ENCODE data around the gene SSU72.
"Not testable (repeated sequence)": the region's sequence is repeated elsewhere in the genome, so short reads cannot be mapped to it uniquely, and the experiment has no call there.

The SSU72 gene

DNA sequence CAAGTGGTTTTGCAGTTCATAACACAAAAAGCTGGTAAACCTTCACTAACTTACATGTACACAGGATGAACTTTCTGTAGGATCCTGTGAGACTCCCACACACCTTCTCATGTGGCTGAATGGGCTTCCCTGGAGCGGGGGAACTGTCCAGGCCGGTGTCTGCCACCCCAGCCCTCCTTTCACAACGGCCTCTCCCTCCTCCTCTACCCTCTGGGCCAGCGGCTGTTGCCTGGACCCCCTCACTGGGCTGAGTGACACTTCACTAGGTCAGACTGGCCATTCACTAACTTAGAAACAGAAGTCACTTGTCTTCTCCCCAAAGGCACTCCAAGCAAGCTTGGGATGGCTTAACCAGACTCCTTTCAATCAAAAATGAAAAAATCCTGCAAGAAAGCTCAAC, 16.1 kb downstream of the SSU72 start:
- DNase-seq (ENCODE audit: low read depth), result no peak

DNA sequence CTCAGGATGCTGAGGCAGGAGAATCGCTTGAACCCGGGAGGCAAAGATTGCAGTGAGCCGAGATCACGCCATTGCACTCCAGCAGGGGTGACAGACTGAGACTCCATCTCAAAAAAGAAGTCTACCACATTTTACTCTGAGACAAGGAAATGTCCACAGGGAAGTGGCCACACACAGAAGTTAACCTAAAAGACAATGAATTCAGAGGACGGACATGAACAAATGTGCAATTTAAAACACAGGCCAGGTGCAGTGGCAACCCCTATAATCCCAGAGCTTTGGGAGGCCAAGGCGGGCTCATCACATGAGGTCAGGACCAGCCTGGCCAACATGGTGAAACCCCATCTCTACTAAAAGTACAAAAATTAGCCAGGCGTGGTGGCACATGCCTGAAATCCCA, 17.0 kb downstream of the SSU72 start:
- DNase-seq (ENCODE audit: low read depth), result not testable (repeated sequence)

DNA sequence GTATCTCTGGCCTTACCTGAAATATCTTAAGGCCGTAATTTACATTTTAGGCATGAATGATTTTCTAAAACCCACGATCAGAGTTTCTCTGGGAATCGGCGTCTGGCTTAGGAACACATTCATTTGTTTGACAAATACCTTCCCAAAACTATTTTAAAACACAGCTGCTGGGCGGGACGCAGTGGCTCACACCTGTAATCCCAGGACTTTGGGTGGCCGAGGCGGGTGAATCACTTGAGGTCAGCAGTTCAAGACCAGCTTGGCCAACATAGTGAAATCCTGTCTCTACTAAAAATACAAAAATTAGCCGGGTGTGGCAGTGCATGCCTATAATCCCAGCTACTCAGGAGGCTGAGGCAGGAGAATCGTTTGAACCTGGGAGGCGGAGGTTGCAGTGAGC, 17.7 kb downstream of the SSU72 start:
- not testable (repeated sequence) for DNase-seq (ENCODE audit: low read depth)

DNA sequence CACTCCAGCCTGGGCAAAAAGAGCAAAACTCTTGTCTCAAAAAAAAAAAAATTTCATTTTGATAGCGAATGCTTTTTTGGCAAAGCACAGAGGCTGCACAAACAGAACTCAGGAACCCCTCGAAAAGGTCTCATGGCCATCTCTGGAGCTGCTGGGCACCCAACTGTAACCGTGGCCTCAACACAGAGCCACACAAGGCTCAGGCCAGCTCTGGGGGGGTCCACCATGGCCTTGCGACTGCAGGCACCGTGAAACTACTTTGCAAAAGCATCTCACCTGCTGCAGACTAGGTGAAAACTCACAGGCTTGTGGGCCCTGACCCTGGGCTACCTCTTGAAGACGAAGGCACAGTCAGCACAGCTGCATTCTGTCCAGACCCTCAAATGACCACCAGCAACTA, 18.2 kb downstream of the SSU72 start:
- DNase-seq (ENCODE audit: low read depth), result no peak

- peak; percentile 36 for DNase-seq (ENCODE audit: low read depth)
Measured at GRCh38 chr1:1554926-1555915, 19.4 kb downstream of the SSU72 start.

DNA sequence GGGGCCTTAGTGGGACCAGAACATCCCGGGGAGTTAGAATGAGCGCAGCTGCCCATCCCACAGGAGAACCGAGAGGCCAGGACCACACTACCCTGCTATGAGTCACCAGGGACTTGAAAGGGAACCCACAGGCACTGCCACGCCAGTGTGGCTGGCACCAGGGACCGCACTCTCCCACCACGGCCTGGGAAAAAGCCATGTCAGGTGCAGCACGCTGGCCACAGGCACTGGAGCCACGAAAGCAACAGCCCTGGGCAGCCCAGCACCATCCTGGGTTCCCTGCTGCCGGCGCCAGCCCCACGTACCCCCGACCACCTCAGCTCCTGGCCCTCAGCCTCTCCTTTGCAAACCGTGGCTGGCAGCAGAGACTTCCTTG, 20.1 kb downstream of the SSU72 start:
- no peak for DNase-seq (ENCODE audit: low read depth)

- no peak for DNase-seq (ENCODE audit: low read depth)
Measured at GRCh38 chr1:1553821-1554494, 20.7 kb downstream of the SSU72 start.

DNA sequence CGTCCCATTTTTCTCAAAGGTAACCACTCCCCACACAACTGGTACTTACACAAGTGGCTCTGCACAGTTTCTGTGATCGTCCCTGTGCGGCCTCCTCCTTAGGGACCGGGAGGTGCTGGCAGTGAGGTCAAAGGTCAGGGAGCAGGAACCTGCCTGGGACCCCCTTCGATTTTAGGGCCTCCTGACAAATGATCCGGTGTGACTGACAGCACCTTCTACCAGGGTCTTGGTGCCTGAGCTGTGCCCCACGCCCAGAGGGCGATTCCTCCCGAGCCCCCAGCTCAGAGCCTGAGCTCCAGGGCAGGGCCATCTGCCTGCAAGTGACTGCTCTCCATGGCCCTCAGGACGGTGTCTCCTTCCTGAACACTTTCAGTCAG, 22.4 kb downstream of the SSU72 start:
- no peak for DNase-seq (ENCODE audit: low read depth)

DNA sequence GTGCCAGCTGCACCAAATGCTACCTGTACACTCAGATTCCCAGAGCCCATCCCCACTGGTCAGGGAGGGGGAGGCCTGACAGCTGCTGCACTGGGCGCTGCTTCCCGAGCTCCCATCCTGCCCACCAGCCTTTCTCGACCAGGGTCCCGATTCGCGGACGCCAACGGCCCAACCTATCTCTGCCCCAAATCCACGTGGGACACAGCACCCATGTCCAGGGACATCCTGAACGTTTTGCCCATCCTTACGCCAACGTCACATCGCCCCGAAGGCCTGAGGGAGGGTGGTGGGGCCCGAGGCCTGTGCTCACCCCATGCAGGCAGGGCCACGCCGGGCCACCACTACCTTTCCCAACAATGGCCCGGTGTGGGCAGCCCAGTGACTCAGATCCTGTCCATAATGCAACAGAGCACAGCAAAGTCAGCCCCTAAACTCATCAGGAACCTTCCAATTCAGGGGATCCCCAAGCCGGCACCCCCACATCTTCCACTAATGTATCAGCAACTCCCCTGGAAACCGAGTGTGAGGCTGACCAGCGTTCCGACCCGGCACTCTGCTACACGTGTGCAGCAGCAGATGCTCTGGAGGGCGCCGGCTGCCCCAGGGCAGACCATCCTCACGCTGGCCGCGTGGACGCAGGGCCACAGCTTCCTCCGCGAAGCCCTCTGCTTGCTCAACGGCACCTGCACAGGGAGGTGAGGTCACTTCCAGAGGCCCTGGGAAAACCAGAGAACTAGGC, 23.0 kb downstream of the SSU72 start:
- no peak for DNase-seq (ENCODE audit: low read depth)

DNA sequence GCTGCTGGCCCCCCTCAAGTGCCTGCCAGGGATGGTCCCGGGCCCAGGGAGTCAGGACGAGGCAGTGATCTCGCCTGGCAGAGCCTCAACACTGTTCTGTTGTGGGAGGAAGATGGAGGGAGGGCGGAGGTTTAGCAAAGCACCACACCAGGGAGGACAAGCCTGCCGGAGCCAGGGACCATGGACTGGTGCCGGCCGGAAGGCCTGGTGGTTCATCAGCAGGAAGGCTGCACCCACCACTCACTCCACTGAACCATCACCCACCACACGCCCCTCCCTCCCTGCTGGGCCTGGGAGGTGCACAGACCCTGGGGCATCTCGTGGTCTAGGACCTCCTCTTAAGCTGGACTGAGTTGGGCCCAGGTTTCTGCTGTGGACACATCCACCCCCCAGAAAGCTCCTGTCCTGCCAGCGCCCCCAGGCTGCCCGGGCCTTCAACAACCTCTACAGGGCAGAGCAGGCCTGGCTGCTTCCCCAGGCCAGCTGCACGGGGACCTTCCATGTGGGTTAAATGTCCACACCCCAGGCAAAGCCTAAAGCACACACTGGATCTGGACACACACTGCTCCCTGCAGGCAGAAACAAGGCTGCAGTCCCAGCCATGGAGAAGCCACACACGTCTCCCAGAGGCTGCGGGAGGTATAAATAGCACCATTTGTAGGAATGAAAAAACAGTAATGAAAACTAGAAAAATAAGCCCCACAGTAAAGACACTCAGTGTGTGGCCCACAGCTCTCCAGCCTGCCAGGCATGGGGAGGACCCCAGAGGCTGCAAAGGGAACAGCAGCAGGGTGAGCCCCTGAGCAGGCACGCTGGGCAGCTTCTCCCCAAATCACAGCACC, 23.9 kb downstream of the SSU72 start:
- DNase-seq (ENCODE audit: low read depth), result peak; percentile 70

DNA sequence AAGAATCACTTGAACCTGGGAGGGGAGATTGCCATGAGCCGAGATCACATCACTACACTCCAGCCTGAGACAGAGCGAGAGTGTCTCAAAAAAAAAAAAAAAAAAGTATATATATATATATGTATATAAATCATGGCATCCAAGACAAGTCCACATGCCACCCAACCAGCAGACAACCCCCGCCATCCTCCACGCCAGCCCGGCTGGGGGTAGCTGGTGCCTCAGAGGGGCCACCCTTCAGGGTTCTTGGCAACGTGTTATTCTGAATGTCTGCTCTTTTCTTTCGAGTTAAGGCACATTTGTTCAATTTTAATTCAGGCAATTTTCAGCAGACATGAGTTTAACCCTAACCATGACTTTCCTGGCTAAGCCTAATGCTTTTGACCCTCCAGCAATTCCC, 24.6 kb downstream of the SSU72 start:
- no peak for DNase-seq (ENCODE audit: low read depth)

GRCh38 chr1:1548591-1548990, 26.1 kb downstream of the SSU72 start:
- DNase-seq (ENCODE audit: low read depth), result no peak

GRCh38 chr1:1547476-1547875, 27.2 kb downstream of the SSU72 start:
- DNase-seq (ENCODE audit: low read depth), result no peak

DNA sequence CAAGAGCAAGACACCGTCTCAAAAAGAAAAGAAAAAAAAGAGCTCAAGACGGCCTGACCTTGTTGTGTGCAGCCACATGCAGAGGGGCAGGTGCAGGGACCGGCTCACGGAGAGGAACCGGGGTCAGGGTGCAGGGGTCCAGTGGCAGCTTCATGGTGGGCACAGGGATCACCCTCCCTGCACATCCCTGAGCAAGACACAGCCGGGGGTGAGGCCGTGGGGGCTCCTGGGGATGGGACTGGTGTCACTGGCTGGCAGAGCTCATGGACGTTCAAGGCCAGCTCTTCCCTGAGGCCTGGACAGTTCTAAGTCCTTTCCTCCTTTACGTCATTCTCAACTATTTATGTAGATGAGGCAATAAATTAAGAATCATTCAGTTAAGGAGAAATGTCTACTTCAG, 27.7 kb downstream of the SSU72 start:
- DNase-seq (ENCODE audit: low read depth), result no peak

- DNase-seq (ENCODE audit: low read depth), result no peak
Measured at GRCh38 chr1:1545946-1546737, 28.5 kb downstream of the SSU72 start.

DNA sequence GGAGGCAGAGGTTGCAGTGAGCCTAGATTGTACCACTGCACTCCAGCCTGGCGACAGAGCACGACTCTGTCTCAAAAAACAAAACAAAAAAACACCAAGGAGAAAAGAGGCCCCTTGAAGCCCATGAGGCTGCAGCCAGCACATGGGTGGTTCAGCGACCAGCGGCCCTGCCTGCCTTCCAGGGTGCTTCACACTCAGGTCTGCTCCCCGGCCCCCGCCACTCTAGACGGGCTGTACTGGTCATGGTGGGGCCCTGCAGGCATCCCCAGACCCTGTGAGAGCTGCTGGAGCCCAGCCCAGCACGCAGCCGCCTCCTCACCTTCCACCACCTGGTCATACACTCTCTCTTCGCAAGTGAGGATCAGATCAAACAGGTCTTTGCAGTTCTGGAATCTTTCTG, 30.1 kb downstream of the SSU72 start:
- no peak for DNase-seq (ENCODE audit: low read depth)

GRCh38 chr1:1543706-1544099, 31.0 kb downstream of the SSU72 start:
- DNase-seq (ENCODE audit: low read depth), result peak; percentile 72

GRCh38 chr1:1542766-1543705, 31.6 kb downstream of the SSU72 start:
- DNase-seq (ENCODE audit: low read depth), result no peak

GRCh38 chr1:1541956-1542765, 32.5 kb downstream of the SSU72 start:
- no peak for DNase-seq (ENCODE audit: low read depth)

Measured in fibroblast of gingiva (primary cell).